ENCODE measurements around the gene USP25. TPM values are rescaled to one million over a fixed set of nuclear protein-coding genes. Genes with fewer than 3 reads are reported as not detected.

The USP25 gene
- total RNA-seq, 1 experiment from 2014 or later, result 35.1 TPM

- no peak for TF ChIP-seq CTCF (conservative IDR thresholded peaks at IDR 0.05)
- no peak overlapping the region for H3K9ac ChIP-seq (ENCODE audit: extremely low read depth, insufficient read length, low read length)
- H3K56ac ChIP-seq (ENCODE audit: insufficient read length, low read depth, low read length), result no peak overlapping the region
- Mint-ChIP-seq H3K4me3 (no peak overlapping the region), H3K9me3 (no peaks in the 10 kb centered on the region), H3K36me3 (ENCODE audit: insufficient read depth in 1 of 3, low read depth in 3 of 3) (peaks cover 4 to 30% (median 29%) of the 10 kb centered on the region in 3 experiments; a peak in 6 of 7 replicates), H3K27me3 (ENCODE audit: low read depth) (no peaks in the 10 kb centered on the region), H3K27ac (no peak overlapping the region), H3K4me1 (no peaks in the 10 kb centered on the region)
- H3K18ac ChIP-seq (ENCODE audit: insufficient read length, low read depth, low read length), result no peak overlapping the region
- no peak overlapping the region for H2BK5ac ChIP-seq (ENCODE audit: insufficient read length, low read length)
- H3K27ac ChIP-seq (ENCODE audit: insufficient read length, low read depth, low read length), result no peak overlapping the region
- no peak overlapping the region for H4K5ac ChIP-seq (ENCODE audit: insufficient read length, low read depth, low read length)
- H3K79me2 ChIP-seq (ENCODE audit: insufficient read depth, low read length), result no peaks in the 10 kb centered on the region
- H2AFZ ChIP-seq (ENCODE audit: low read length), result no peak overlapping the region
- no peak overlapping the region for H4K8ac ChIP-seq (replicated peaks; ENCODE audit: insufficient read length, low read depth, low read length)
- H4K20me1 ChIP-seq (ENCODE audit: control insufficient read depth, insufficient read depth, insufficient read length), result no peaks in the 10 kb centered on the region
- H2AK5ac ChIP-seq (ENCODE audit: insufficient read length, low read length), result no peak overlapping the region
- no peak overlapping the region for H2BK120ac ChIP-seq (ENCODE audit: low read depth, low read length, poor library complexity, severe bottlenecking)
- no peaks in the 10 kb centered on the region for H3K23me2 ChIP-seq (ENCODE audit: insufficient read length, low read depth, low read length, poor library complexity, severe bottlenecking)
- H2BK20ac ChIP-seq (ENCODE audit: low read depth, low read length, poor library complexity, severe bottlenecking), result no peak overlapping the region
- H3K4me1 ChIP-seq (ENCODE audit: insufficient read depth, low read length), result no peaks in the 10 kb centered on the region
- H3K14ac ChIP-seq (ENCODE audit: insufficient read depth, low read length), result no peak overlapping the region
- H2BK15ac ChIP-seq (ENCODE audit: low read depth, low read length), result no peak overlapping the region
- H3K27me3 ChIP-seq (ENCODE audit: insufficient read depth, low read length), result no peaks in the 10 kb centered on the region
- H3K4ac ChIP-seq (ENCODE audit: low read depth, low read length), result no peak overlapping the region
- H3K9me3 ChIP-seq (ENCODE audit: control insufficient read depth, low read depth, low read length), result no peaks in the 10 kb centered on the region
- WGBS (ENCODE audit: extremely low coverage, insufficient read length, low lambda C conversion rate), result no CpG with 5 or more reads among the region's 4 CpGs
- H3K79me1 ChIP-seq (ENCODE audit: insufficient read depth, low read depth, low read length, poor library complexity, severe bottlenecking), result no peaks in the 10 kb centered on the region
- no peak overlapping the region for H3T11ph ChIP-seq (ENCODE audit: low read length)
- no peak overlapping the region for H3K4me2 ChIP-seq (ENCODE audit: insufficient read depth, insufficient read length, low read length)
- no peak overlapping the region for H4K91ac ChIP-seq (ENCODE audit: insufficient read length, low read depth, low read length)
- no peak for DNase-seq
- no peak overlapping the region for H2BK12ac ChIP-seq (ENCODE audit: insufficient read length, low read depth, low read length)
- H3K23ac ChIP-seq (ENCODE audit: insufficient read length, low read depth, low read length), result no peak overlapping the region
Observed at GRCh38 chr21:15868940-15869339, 139.2 kb downstream of the USP25 start.
